Activated CD8-positive, alpha-beta memory T cell treated with anti-CD3 and anti-CD28 coated beads for 36 hours (primary cell): ENCODE results near the gene TMEM128. TPM values are rescaled to one million over a fixed set of nuclear protein-coding genes. Genes with fewer than 3 reads are reported as not detected.
"Not testable (repeated sequence)": the region's sequence is repeated elsewhere in the genome, so short reads cannot be mapped to it uniquely, and the experiment has no call there.

Source experiments
- CTCF ChIA-PET: fragments of 350-600 bp; sonication (Branson Sonifier 250); formaldehyde crosslinking; loops from one replicate; lab custom pipeline; 2021; ENCODE audit warnings: antibody characterized with exemption; lab: Charles Lee
- POLR2A ChIA-PET: fragments of 350-600 bp; sonication (Branson Sonifier 250); formaldehyde crosslinking; loops from one replicate; lab custom pipeline; 2021; ENCODE audit warnings: antibody characterized with exemption; lab: Charles Lee
- total RNA-seq, 2 experiments: library from RNA; stranded (reverse); gene quantifications; one replicate each; pipeline ENCODE4 v1.2.3, GENCODE V29; 2021

Gene TMEM128
- total RNA-seq, 2 experiments from 2014 or later, result 24.1 to 25.9 TPM

- CTCF ChIA-PET, result interaction anchor here (0.5 to 1.7 kb wide), 10 partner anchors 9 to 162 kb away, joined by 3 to 6 read pairs (median 4); no protein-coding TSS in a partner anchor
- POLR2A ChIA-PET, result no interaction called here
These were observed 12.2 kb upstream of the TMEM128 start for GRCh38 chr4:4260185-4260751.

DNA sequence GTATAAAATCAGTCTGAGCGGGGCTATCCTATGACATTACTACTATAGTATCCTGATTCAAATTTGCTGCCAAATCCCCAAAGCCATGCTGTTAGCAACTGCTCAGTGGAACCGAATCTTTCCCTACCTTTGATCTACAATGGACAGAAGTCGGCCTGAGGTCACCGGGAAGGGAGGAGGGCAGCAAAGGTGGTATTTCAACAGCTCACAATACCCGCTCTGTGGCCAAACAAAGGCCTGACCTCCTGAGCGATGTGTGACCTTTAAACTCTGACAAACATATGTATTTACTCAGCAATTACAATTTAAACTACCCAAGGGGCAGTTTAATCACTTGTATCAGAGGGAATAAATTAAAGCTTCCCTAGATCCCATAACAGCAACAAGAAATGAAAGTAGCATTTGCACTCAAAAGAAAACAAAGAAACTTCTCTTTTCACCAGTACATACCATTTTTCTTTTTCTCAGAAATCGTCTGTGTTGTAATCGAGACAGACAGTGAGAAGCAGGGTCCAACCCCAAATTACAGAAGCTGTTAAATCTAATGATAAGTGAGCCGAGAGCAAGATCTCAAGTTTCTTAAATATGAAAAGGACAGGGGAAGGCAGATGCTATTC lies 11.6 kb upstream of the TMEM128 start:
- POLR2A ChIA-PET, result no interaction called here
- CTCF ChIA-PET, result interaction anchor here (1.0 to 1.7 kb wide), 8 partner anchors 8 to 77 kb away, joined by 3 to 6 read pairs (median 3); no protein-coding TSS in a partner anchor

DNA sequence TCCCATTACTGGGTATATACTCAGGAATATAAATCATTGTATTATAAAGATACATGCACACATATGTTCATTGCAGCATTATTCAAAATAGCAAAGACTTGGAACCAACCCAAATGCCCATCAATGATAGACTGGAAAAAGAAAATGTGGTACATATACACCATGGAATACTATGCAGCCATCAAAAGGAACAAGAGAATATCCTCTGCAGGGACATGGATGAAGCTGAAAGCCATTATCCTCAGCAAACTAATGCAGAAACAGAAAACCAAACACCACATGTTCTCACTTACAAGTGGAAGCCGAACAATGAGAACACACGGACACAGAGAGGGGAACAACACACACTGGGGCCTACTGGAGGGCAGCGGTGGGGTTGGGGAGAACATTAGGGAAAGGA lies 9.7 kb upstream of the TMEM128 start:
- CTCF ChIA-PET, POLR2A ChIA-PET: not testable (repeated sequence)

DNA sequence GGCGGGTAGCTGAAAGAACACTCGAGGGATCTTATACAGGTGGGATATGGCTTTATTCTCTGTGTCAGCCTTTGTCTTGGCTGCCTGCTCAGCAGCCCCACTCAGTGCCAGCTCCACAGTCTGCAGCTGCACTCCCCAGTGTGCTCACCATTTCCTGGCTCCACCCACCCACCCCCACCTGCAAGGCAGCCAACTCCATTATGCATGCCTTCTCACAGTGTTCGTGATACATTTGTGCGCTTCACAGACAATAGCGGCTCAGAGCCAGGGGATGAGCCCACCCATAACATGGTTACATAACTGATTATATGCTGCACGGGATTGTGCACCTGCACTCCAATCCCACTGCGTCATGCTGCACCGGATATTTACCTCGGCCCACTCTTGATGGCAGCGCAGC lies 8.8 kb upstream of the TMEM128 start:
- POLR2A ChIA-PET, result no interaction called here
- CTCF ChIA-PET, result interaction anchor here (1.0 kb wide), 1 partner anchor 9 kb away, joined by 3 read pairs; no protein-coding TSS in a partner anchor

- POLR2A ChIA-PET, result no interaction called here
- CTCF ChIA-PET, result no interaction called here
These were observed 6.6 kb upstream of the TMEM128 start for GRCh38 chr4:4254666-4255065.

DNA sequence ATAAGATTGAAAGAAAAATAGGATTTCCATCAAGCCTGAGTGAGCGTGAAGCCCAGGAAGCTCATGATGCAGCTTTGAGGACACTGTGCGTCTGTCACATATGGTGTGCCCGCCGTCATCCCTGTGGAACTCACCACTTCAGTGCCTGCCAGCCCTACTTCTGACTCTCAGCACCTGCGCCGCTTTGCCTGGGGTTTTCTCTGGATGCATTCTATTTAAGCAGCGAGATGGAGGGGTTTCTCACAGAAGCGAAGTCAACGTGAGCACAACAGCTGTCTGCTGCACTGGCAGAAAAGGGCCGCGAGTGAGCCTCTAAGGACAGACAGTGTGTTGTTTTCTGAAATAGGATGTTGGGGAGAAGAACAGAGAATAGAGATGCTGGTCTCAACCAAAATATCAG lies 6.2 kb upstream of the TMEM128 start:
- CTCF ChIA-PET, result no interaction called here
- POLR2A ChIA-PET, result no interaction called here

GRCh38 chr4:4249866-4250265 lies 1.8 kb upstream of the TMEM128 start:
- POLR2A ChIA-PET, result no interaction called here
- CTCF ChIA-PET, result no interaction called here

DNA sequence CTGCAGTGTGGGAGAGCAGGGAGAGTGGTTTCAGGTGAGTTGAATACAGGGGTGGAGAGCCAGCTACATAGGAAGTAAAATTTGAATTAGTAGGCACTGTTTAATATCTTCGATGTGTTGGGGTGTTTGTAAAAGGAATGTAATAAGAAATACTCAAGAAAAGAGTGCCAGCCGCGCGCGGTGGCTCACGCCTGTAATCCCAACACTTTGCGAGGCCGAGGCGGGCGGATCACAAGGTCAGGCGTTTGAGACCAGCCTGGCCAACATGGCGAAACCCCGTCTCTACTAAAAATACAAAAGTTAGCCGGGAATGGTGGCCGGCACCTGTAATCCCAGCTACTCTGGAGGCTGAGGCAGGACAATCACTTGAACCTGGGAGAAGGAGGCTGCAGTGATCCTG lies 1.3 kb upstream of the TMEM128 start:
- CTCF ChIA-PET, result interaction anchor here (1.4 kb wide), 1 partner anchor 82 kb away, joined by 3 read pairs; no protein-coding TSS in a partner anchor
- POLR2A ChIA-PET, result not testable (repeated sequence)

- ChIA-PET POLR2A (no interaction called here), CTCF (interaction anchor here (1.4 kb wide), 1 partner anchor 82 kb away, joined by 3 read pairs; no protein-coding TSS in a partner anchor)
These were observed 821 bp upstream of the TMEM128 start for GRCh38 chr4:4248885-4249203.

GRCh38 chr4:4247696-4248028 lies 361 bp downstream of the TMEM128 start:
- ChIA-PET POLR2A (interaction anchor here (0.6 to 1.2 kb wide), 3 partner anchors 8 to 189 kb away, joined by 3 to 11 read pairs (median 4); partner anchors contain the start of gene LYAR), CTCF (interaction anchor here (1.1 to 1.4 kb wide), 3 partner anchors 19 to 140 kb away, joined by 3 read pairs; no protein-coding TSS in a partner anchor)

GRCh38 chr4:4245172-4245571 lies 2.9 kb downstream of the TMEM128 start:
- POLR2A ChIA-PET, result no interaction called here
- CTCF ChIA-PET, result no interaction called here

- POLR2A ChIA-PET, CTCF ChIA-PET: not testable (repeated sequence)
These were observed 8.5 kb downstream of the TMEM128 start for GRCh38 chr4:4239551-4239950.

DNA sequence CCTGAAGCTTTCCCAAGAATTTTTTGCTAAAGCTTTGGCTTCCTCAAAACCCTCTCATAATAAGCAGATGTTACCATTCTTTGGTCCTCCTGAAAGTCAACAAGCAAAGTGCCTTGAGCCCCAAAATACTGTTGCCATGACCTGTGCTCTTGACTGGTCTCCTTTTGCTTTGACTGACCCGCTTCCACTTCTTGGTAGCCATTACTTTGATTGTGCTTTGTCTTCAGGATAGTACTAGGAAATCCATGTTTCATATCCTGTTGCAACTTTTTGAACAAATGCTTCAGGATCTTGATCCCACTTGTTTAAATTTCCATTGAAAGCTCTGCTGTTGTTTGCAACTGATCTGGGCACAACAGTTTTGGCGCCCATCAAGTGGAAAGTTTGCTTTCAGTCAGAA lies 14.4 kb downstream of the TMEM128 start:
- ChIA-PET CTCF (no interaction called here), POLR2A (no interaction called here)

DNA sequence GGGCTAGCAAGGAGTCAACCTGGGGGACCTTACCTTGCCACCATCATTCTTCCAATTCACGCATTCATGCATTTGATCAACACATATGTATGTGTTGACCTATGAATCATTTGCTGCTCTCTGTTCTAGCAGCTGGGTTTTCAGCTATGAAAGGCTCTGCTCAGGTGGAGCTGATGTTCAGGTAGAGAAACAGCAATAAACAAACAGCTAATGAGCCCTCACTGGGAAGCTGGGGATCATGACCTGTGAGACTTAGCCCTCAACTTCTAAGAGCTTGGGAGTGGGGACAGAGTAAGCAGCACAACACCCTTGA lies 19.7 kb downstream of the TMEM128 start:
- ChIA-PET CTCF (interaction anchor here (0.6 kb wide), 1 partner anchor 1144 kb away, joined by 3 read pairs; no protein-coding TSS in a partner anchor), POLR2A (no interaction called here)

DNA sequence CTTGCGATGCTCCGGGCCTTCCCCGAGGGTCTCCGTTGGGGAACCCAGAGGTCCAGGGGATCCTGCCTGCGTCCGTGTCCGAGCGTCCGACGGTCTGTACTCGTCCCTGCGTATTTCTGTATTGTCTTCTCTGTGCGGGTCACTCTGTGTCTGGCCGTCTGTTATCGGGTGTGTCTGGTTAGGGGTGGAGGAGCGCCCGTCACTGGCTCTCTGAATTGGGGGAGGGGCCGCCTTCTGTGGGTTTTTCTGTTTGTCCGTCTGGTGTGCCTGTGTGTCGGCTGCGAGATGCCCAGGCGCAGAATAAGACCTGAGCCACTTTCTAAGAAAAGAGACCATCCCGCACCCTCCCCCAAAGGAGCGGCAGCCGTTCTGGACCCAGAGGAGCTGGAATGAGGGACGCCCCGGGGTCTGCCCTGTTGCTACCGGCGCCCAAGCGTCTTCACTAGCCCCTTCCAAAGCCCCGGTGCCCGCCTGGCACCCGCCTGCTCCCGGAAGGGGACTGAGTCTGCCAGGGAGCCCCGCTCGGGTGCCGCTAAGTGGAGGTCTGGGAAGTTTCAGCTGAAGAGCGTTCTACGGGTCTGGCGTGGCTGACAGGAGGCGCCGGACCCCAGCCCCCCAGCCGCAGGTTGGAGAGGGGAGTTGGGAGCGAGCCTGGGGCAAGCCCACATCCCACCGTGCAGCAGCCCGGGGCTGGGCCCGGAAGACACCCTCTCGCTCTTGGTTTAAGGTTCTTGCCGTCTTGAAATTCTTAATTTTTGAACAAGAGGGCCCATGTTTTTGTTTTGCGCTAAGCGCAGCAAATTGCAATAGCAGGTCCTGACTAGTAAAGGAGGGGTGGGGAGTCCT lies 20.3 kb downstream of the TMEM128 start:
- CTCF ChIA-PET, result no interaction called here
- POLR2A ChIA-PET, result no interaction called here

GRCh38 chr4:4226606-4227438 lies 21.2 kb downstream of the TMEM128 start, which contains the start of gene OTOP1:
Gene OTOP1, minus strand, starts transcription at chr4:4226929. Its CDS starts 65 bp downstream, at chr4:4226864.
- ChIA-PET CTCF (no interaction called here), POLR2A (no interaction called here)

GRCh38 chr4:4225915-4226605 lies 22.0 kb downstream of the TMEM128 start:
- ChIA-PET POLR2A (no interaction called here), CTCF (no interaction called here)

DNA sequence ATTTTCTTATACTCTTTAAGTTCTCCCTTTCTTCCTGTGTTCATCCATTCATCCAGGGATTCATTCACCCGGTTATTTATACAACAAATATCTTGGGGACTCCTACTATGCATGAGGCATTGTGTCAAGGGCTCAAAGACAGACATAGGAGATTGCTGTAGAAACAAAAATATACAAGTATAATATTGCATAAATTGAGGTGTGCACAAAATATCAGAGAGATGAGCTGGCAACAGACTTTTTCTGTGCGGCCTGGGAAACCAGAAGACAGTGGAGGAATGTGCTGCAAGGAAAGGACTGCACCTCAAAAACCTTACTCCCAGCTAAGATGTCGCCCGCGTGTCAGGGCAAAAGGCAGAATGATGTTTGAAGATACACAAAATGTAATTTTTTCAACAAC lies 30.9 kb downstream of the TMEM128 start:
- ChIA-PET CTCF (no interaction called here), POLR2A (no interaction called here)

DNA sequence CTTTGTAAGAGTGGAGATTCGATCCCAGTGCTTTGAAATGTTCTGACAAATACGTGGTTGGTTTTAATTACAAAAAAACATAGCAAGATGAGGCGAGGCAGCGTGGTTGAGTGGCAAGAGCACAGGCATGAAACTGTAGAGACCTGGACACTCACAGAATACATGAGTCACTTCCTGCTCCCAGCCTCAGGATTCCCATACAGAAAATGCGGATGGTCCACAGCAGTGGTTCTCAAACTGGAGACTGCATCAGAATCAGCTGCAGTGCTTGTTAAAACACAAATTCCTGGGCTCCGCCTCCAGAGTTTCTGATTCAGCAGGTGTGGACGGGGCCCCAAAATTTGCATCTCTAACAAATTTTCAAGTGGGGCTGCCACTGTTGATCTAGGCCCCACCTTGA lies 31.4 kb downstream of the TMEM128 start:
- POLR2A ChIA-PET, result no interaction called here
- CTCF ChIA-PET, result no interaction called here
